HepG2 (cell line): ENCODE results near the gene E2F1. TPM values are rescaled to one million over a fixed set of nuclear protein-coding genes. Genes with fewer than 3 reads are reported as not detected.
A peak's percentile ranks its signal among the peaks of the same experiment; 100 is the strongest.

Experiments used
- CBX5 ChIP-seq: sonication (generic); formaldehyde crosslinking; IDR thresholded peaks from 2 replicates; pipeline ENCODE4 v1.4.0; 2020; ENCODE audit warnings: missing genetic modification reagents, borderline replicate concordance
- CHD2 ChIP-seq: IDR thresholded peaks from 2 replicates; pipeline ENCODE4 v1.6.1; 2011; ENCODE audit warnings: low read depth, low read length, improper control_type of control experiment
- ELF3 ChIP-seq: IDR thresholded peaks from 2 replicates; pipeline ENCODE4 v1.6.1; 2016; ENCODE audit warnings: missing genetic modification reagents, missing compliant biosample characterization
- ELF4 ChIP-seq: sonication (generic); formaldehyde crosslinking; IDR thresholded peaks from 2 replicates; pipeline ENCODE4 v1.5.0; 2020; ENCODE audit warnings: missing genetic modification reagents, mild to moderate bottlenecking, moderate library complexity, borderline replicate concordance
- HES4 ChIP-seq: sonication (generic); formaldehyde crosslinking; IDR thresholded peaks from 2 replicates; pipeline ENCODE4 v1.9.0; 2021; ENCODE audit warnings: mild to moderate bottlenecking, missing genetic modification reagents, borderline replicate concordance
- HNRNPH1 ChIP-seq: fragments of 200-400 bp; formaldehyde crosslinking; optimal IDR thresholded peaks from 2 replicates; pipeline ENCODE3; 2017; ENCODE audit warnings: mild to moderate bottlenecking, low read depth, low read length
- MAFG ChIP-seq: sonication (generic); formaldehyde crosslinking; IDR thresholded peaks from 2 replicates; pipeline ENCODE4 v1.5.1; 2020; ENCODE audit warnings: mild to moderate bottlenecking, missing genetic modification reagents
- MIER3 ChIP-seq: IDR thresholded peaks from 2 replicates; pipeline ENCODE4 v1.6.1; 2016; ENCODE audit warnings: missing compliant biosample characterization, borderline replicate concordance
- NFKBIZ ChIP-seq: IDR thresholded peaks from 2 replicates; pipeline ENCODE4 v1.6.1; 2018; ENCODE audit warnings: missing genetic modification reagents, missing compliant biosample characterization
- NONO ChIP-seq, 2 experiments: fragments of 450-650 bp in 1 of 2; sonication (generic) in 1 of 2; formaldehyde crosslinking in 1 of 2; IDR thresholded peaks in 1 of 2; conservative IDR thresholded peaks in 1 of 2; 2 replicates each; pipeline versions ENCODE4 v1.6.1 to v1.8.0; 2017 to 2022; ENCODE audit warnings: mild to moderate bottlenecking in 1 of 2, missing genetic modification reagents in 1 of 2, moderate library complexity in 1 of 2
- NR1H2 ChIP-seq: sonication (generic); formaldehyde crosslinking; IDR thresholded peaks from 2 replicates; pipeline ENCODE4 v1.8.1; 2022; ENCODE audit warnings: low read depth, missing genetic modification reagents, borderline replicate concordance
- SALL2 ChIP-seq: sonication (generic); formaldehyde crosslinking; IDR thresholded peaks from 2 replicates; pipeline ENCODE4 v1.8.1; 2023; ENCODE audit warnings: mild to moderate bottlenecking, missing genetic modification reagents, inconsistent platforms
- SIN3B ChIP-seq: fragments of 150-350 bp; IDR thresholded peaks from 2 replicates; pipeline ENCODE4 v1.6.1; 2014; ENCODE audit warnings: low read length
- ZNF136 ChIP-seq: sonication (generic); formaldehyde crosslinking; IDR thresholded peaks from 2 replicates; pipeline ENCODE4 v1.8.1; 2022; ENCODE audit warnings: low read depth, mild to moderate bottlenecking, moderate library complexity, missing genetic modification reagents
- ZNF225 ChIP-seq: sonication (generic); formaldehyde crosslinking; IDR thresholded peaks from 2 replicates; pipeline ENCODE4 v1.4.0; 2020; ENCODE audit warnings: mild to moderate bottlenecking, missing genetic modification reagents
- ZNF264 ChIP-seq: sonication (generic); formaldehyde crosslinking; IDR thresholded peaks from 2 replicates; pipeline ENCODE4 v1.4.0; 2020; ENCODE audit warnings: missing genetic modification reagents
- ZNF556 ChIP-seq: sonication (generic); formaldehyde crosslinking; IDR thresholded peaks from 2 replicates; pipeline ENCODE4 v1.4.0; 2020; ENCODE audit warnings: mild to moderate bottlenecking, missing genetic modification reagents, borderline replicate concordance
- ZNF720 ChIP-seq: sonication (generic); formaldehyde crosslinking; IDR thresholded peaks from 2 replicates; pipeline ENCODE4 v1.4.0; 2020; ENCODE audit warnings: missing genetic modification reagents
- ZNF83 ChIP-seq: sonication (generic); formaldehyde crosslinking; IDR thresholded peaks from 2 replicates; pipeline ENCODE4 v1.4.0; 2020; ENCODE audit warnings: missing genetic modification reagents, mild to moderate bottlenecking, borderline replicate concordance
- polyA plus RNA-seq, 8 experiments: library from polyadenylated mRNA; depleted of rRNA in 3 of 8; stranded (reverse) in 7 of 8; unstranded in 1 of 8; fragments of >200 nt; fragmentation: Illumina TruSeq in 4 of 8; extraction: Trizol in 4 of 8; gene quantifications; 2 replicates each; pipeline versions ENCODE4 v1.2.1 to v1.2.3, GENCODE V29; 2011 to 2016; ENCODE audit warnings: low read depth in 4 of 8, missing spikeins in 1 of 8, mixed read lengths in 1 of 8; ENCODE audit not compliant: insufficient read depth in 1 of 8
- total RNA-seq, 5 experiments: library from RNA; depleted of rRNA; stranded (reverse); fragments of >200 nt; fragmentation: Illumina TruSeq; extraction: Trizol; gene quantifications; 2 replicates each; pipeline ENCODE4 v1.2.3, GENCODE V29; 2016; ENCODE audit warnings: low read depth in 1 of 5
- TF ChIP-seq, protein P1 (sequence below): fragments of 450-650 bp; IDR thresholded peaks from 2 replicates; pipeline ENCODE4 v1.6.1; 2017; ENCODE audit warnings: mild to moderate bottlenecking
- TF ChIP-seq, protein P2 (sequence below): sonication (generic); formaldehyde crosslinking; IDR thresholded peaks from 2 replicates; pipeline ENCODE4 v1.4.0; 2020; ENCODE audit warnings: missing genetic modification reagents
- TF ChIP-seq, protein P3 (sequence below): sonication (generic); formaldehyde crosslinking; IDR thresholded peaks from 2 replicates; pipeline ENCODE4 v1.9.0; 2022; ENCODE audit warnings: low read depth, missing genetic modification reagents
- TF ChIP-seq, protein P4 (sequence below): sonication (generic); formaldehyde crosslinking; IDR thresholded peaks from 2 replicates; pipeline ENCODE4 v1.8.1; 2023; ENCODE audit warnings: mild to moderate bottlenecking, missing genetic modification reagents, borderline replicate concordance

Gene E2F1
- total and polyA plus RNA-seq, 2 of the 13 experiments (the other 11 are each of a cell fraction or from before 2014, with no cell fraction given): 25.5 to 39.4 TPM

DNA sequence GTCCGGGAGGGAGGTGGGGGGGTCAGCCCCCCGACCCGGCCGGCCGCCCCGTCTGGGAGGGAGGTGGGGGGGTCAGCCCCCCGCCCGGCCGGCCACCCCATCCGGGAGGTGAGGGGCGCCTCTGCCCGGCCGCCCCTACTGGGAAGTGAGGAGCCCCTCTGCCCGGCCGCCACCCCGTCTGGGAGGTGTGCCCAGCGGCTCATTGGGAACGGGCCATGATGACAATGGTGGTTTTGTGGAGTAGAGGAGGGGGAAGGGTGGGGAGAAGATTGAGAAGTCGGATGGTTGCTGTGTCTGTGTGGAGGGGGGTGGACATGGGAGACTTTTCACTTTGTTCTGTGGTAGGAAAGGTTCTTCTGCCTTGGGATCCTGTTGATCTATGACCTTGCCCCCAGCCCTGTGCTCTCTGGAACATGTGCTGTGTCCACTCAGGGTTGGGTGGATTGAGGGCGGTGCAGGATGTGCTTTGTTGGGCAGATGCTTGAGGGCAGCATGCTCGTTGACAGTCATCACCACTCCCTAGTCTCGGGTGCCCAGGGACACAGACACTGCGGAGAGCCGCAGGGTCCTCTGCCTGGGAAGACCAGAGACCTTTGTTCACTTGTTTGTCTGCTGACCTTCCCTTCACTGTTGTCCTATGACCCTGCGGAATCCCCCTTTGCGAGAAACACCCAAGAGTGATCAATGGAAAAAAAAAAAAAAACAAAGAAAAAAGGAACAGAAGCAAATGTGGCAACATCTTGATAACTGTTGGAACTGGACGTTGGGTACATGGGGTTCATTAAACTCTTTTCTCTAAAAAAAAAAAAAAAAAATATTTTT, 15.7 kb upstream of the E2F1 start (continued):
- TF ChIP-seq ELF3 (CRISPR knock-in tag) (peak; percentile 68), CBX5 (CRISPR knock-in tag) (peak; percentile 85), ELF4 (CRISPR knock-in tag) (no peak), ZNF264 (peak; percentile 94), ZNF720 (CRISPR knock-in tag) (no peak), NR1H2 (CRISPR knock-in tag) (0 out of 2 replicates have a peak, but pooled peaks have one; percentile 20), ZNF83 (CRISPR knock-in tag) (peak; percentile 84; the same call in 1 of the 2 replicates), MIER3 (CRISPR knock-in tag) (peak; percentile 67; the same call in 1 of the 2 replicates), SALL2 (CRISPR knock-in tag) (0 out of 2 replicates have a peak, but pooled peaks have one; percentile 36), NFKBIZ (CRISPR knock-in tag) (peak; percentile 66; the same call in 1 of the 2 replicates), CHD2 (no peak), ZNF225 (no peak), HES4 (peak; percentile 86), ZNF556 (CRISPR knock-in tag) (peak; percentile 81; the same call in 1 of the 2 replicates), SIN3B (no peak), NONO (IDR thresholded peaks at IDR 0.05) (no peak), NONO (CRISPR knock-in tag; conservative IDR thresholded peaks at IDR 0.05) (peak; percentile 92), ZNF136 (CRISPR knock-in tag) (0 out of 2 replicates have a peak, but pooled peaks have one; percentile 76), MAFG (CRISPR knock-in tag) (no peak), HNRNPH1 (no peak)
- TF ChIP-seq, protein P1, sequence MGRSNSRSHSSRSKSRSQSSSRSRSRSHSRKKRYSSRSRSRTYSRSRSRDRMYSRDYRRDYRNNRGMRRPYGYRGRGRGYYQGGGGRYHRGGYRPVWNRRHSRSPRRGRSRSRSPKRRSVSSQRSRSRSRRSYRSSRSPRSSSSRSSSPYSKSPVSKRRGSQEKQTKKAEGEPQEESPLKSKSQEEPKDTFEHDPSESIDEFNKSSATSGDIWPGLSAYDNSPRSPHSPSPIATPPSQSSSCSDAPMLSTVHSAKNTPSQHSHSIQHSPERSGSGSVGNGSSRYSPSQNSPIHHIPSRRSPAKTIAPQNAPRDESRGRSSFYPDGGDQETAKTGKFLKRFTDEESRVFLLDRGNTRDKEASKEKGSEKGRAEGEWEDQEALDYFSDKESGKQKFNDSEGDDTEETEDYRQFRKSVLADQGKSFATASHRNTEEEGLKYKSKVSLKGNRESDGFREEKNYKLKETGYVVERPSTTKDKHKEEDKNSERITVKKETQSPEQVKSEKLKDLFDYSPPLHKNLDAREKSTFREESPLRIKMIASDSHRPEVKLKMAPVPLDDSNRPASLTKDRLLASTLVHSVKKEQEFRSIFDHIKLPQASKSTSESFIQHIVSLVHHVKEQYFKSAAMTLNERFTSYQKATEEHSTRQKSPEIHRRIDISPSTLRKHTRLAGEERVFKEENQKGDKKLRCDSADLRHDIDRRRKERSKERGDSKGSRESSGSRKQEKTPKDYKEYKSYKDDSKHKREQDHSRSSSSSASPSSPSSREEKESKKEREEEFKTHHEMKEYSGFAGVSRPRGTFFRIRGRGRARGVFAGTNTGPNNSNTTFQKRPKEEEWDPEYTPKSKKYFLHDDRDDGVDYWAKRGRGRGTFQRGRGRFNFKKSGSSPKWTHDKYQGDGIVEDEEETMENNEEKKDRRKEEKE: no peak
- TF ChIP-seq, protein P2, sequence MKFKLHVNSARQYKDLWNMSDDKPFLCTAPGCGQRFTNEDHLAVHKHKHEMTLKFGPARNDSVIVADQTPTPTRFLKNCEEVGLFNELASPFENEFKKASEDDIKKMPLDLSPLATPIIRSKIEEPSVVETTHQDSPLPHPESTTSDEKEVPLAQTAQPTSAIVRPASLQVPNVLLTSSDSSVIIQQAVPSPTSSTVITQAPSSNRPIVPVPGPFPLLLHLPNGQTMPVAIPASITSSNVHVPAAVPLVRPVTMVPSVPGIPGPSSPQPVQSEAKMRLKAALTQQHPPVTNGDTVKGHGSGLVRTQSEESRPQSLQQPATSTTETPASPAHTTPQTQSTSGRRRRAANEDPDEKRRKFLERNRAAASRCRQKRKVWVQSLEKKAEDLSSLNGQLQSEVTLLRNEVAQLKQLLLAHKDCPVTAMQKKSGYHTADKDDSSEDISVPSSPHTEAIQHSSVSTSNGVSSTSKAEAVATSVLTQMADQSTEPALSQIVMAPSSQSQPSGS (CRISPR knock-in tag): peak; percentile 71
- TF ChIP-seq, protein P3, sequence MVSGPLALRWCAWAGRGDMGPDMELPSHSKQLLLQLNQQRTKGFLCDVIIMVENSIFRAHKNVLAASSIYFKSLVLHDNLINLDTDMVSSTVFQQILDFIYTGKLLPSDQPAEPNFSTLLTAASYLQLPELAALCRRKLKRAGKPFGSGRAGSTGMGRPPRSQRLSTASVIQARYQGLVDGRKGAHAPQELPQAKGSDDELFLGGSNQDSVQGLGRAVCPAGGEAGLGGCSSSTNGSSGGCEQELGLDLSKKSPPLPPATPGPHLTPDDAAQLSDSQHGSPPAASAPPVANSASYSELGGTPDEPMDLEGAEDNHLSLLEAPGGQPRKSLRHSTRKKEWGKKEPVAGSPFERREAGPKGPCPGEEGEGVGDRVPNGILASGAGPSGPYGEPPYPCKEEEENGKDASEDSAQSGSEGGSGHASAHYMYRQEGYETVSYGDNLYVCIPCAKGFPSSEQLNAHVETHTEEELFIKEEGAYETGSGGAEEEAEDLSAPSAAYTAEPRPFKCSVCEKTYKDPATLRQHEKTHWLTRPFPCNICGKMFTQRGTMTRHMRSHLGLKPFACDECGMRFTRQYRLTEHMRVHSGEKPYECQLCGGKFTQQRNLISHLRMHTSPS (CRISPR knock-in tag): peak; percentile 95
- TF ChIP-seq, protein P4, sequence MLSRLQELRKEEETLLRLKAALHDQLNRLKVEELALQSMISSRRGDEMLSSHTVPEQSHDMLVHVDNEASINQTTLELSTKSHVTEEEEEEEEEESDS: peak; percentile 55; the same call in 1 of the 2 replicates
